WTC11 (cell line): ENCODE results near the gene AGAP1. TPM values are rescaled to one million over a fixed set of nuclear protein-coding genes. Genes with fewer than 3 reads are reported as not detected.

ENCODE experiments used
- ATAC-seq: fragments of 200-7000 bp; cut with Tn5 transposase; 2 replicates; pipeline ENCODE4 v1.10.0; 2021; ENCODE audit warnings: mild to moderate bottlenecking, moderate library complexity
- CTCF ChIA-PET: fragments of 300-600 bp; sonication (Branson Sonifier 250); formaldehyde crosslinking; loops from one replicate; lab custom pipeline; 2021; ENCODE audit warnings: antibody characterized with exemption; lab: Charles Lee
- POLR2A ChIA-PET: fragments of 350-600 bp; sonication (Branson Sonifier 250); formaldehyde crosslinking; loops from one replicate; lab custom pipeline; 2021; ENCODE audit warnings: antibody characterized with exemption; lab: Charles Lee
- DNase-seq: peaks from one replicate; pipeline ENCODE4 v3.0.0; 2021; ENCODE audit warnings: low spot score
- H3K27ac Mint-ChIP-seq: 2 replicates; pipeline ENCODE4 v1.8.0; 2021; ENCODE audit warnings: mixed read lengths
- H3K27me3 Mint-ChIP-seq: 2 replicates; pipeline ENCODE4 v1.8.0; 2021; ENCODE audit warnings: low read depth, mild to moderate bottlenecking, moderate library complexity, mixed read lengths
- H3K36me3 Mint-ChIP-seq: 2 replicates; pipeline ENCODE4 v1.8.0; 2021; ENCODE audit warnings: mixed read lengths
- H3K4me1 Mint-ChIP-seq: 2 replicates; pipeline ENCODE4 v1.8.0; 2022; ENCODE audit warnings: mixed read lengths
- H3K4me3 Mint-ChIP-seq: 2 replicates; pipeline ENCODE4 v1.8.0; 2021; ENCODE audit warnings: mild to moderate bottlenecking, moderate library complexity, mixed read lengths
- H3K9me3 Mint-ChIP-seq: 2 replicates; pipeline ENCODE4 v1.8.0; 2021; ENCODE audit warnings: mixed read lengths
- ARID4B ChIP-seq: sonication (generic); formaldehyde crosslinking; IDR thresholded peaks from 2 replicates; pipeline ENCODE4 v1.8.0; 2023; ENCODE audit warnings: missing genetic modification reagents, mild to moderate bottlenecking, borderline replicate concordance
- CTCF ChIP-seq: fragments of 200-600 bp; IDR thresholded peaks from 2 replicates; pipeline ENCODE4 v1.8.0; 2022; ENCODE audit warnings: antibody characterized with exemption
- E2F5 ChIP-seq: sonication (generic); formaldehyde crosslinking; IDR thresholded peaks from 2 replicates; pipeline ENCODE4 v1.8.1; 2022; ENCODE audit warnings: mild to moderate bottlenecking, moderate library complexity, missing genetic modification reagents
- EMX1 ChIP-seq: fragments of 250-450 bp; sonication (Bioruptor Pico); IDR thresholded peaks from 2 replicates; pipeline ENCODE4 v1.8.0; 2021; ENCODE audit warnings: mild to moderate bottlenecking
- IRF2 ChIP-seq: sonication (generic); formaldehyde crosslinking; IDR thresholded peaks from 2 replicates; pipeline ENCODE4 v1.8.0; 2022; ENCODE audit warnings: low read depth, missing genetic modification reagents, borderline replicate concordance
- MAX ChIP-seq: sonication (generic); formaldehyde crosslinking; IDR thresholded peaks from 2 replicates; pipeline ENCODE4 v1.8.0; 2022; ENCODE audit warnings: mild to moderate bottlenecking, missing genetic modification reagents
- MLX ChIP-seq: sonication (generic); formaldehyde crosslinking; IDR thresholded peaks from 2 replicates; pipeline ENCODE4 v1.8.1; 2023; ENCODE audit warnings: mild to moderate bottlenecking, missing genetic modification reagents, moderate library complexity
- SOX15 ChIP-seq: fragments of 250-450 bp; sonication (Bioruptor Pico); IDR thresholded peaks from 2 replicates; pipeline ENCODE4 v1.9.0; 2021; ENCODE audit warnings: mild to moderate bottlenecking
- TEAD1 ChIP-seq: sonication (generic); formaldehyde crosslinking; IDR thresholded peaks from 2 replicates; pipeline ENCODE4 v1.8.0; 2022; ENCODE audit warnings: mild to moderate bottlenecking, missing genetic modification reagents
- USF2 ChIP-seq: sonication (generic); formaldehyde crosslinking; IDR thresholded peaks from 2 replicates; pipeline ENCODE4 v1.8.1; 2023; ENCODE audit warnings: mild to moderate bottlenecking, missing genetic modification reagents, moderate library complexity
- ZBTB43 ChIP-seq: sonication (generic); formaldehyde crosslinking; IDR thresholded peaks from 2 replicates; pipeline ENCODE4 v1.8.1; 2023; ENCODE audit warnings: mild to moderate bottlenecking, missing genetic modification reagents
- ZNF281 ChIP-seq: sonication (generic); formaldehyde crosslinking; IDR thresholded peaks from 2 replicates; pipeline ENCODE4 v1.8.0; 2023; ENCODE audit warnings: mild to moderate bottlenecking, missing genetic modification reagents
- ZNF423 ChIP-seq: fragments of 250-450 bp; sonication (Bioruptor Pico); IDR thresholded peaks from 2 replicates; pipeline ENCODE4 v2.1.2; 2022; ENCODE audit warnings: mild to moderate bottlenecking, moderate library complexity
- ZNF532 ChIP-seq: fragments of 250-450 bp; sonication (Bioruptor Pico); IDR thresholded peaks from 2 replicates; pipeline ENCODE4 v1.9.0; 2021; ENCODE audit warnings: mild to moderate bottlenecking, borderline replicate concordance
- total RNA-seq: library from RNA; stranded (reverse); gene quantifications from 3 replicates; pipeline ENCODE4 v1.2.3, GENCODE V29; 2021

AGAP1 gene
- total RNA-seq, 1 experiment from 2014 or later = 49.3 TPM

GRCh38 chr2:235592836-235593235, 99.0 kb downstream of the AGAP1 start (continued):
- TF ChIP-seq E2F5 (CRISPR knock-in tag) (no peak), USF2 (CRISPR knock-in tag) (no peak), ZNF532 (CRISPR knock-in tag) (no peak), ARID4B (CRISPR knock-in tag) (no peak), ZNF281 (CRISPR knock-in tag) (no peak), ZBTB43 (no peak)
- TF ChIP-seq, all 79 proteins: peak for 0

GRCh38 chr2:235594041-235594440, 100.2 kb downstream of the AGAP1 start:
- Mint-ChIP-seq H3K9me3 (no peaks in the 10 kb centered on the region), H3K27me3 (no peaks in the 10 kb centered on the region), H3K4me1 (peaks cover 49% of the 10 kb centered on the region), H3K36me3 (no peaks in the 10 kb centered on the region), H3K27ac (no peak overlapping the region), H3K4me3 (no peak overlapping the region)
- no peak for DNase-seq
- POLR2A ChIA-PET = no interaction called here
- TF ChIP-seq CTCF (peak; percentile 58; the same call in 1 of the 2 replicates), IRF2 (CRISPR knock-in tag) (no peak), ZNF423 (no peak), MLX (no peak), MAX (CRISPR knock-in tag) (no peak), SOX15 (no peak), TEAD1 (CRISPR knock-in tag) (no peak), EMX1 (CRISPR knock-in tag) (no peak)
- ATAC-seq = peak; percentile 31; the same call in 1 of the 2 replicates
- CTCF ChIA-PET = interaction anchor here (0.5 to 6.8 kb wide), 45 partner anchors 9 to 555 kb away, joined by 3 to 129 read pairs (median 4); no protein-coding TSS in a partner anchor
